Hepatocyte (in vitro differentiated cells): ENCODE data around the gene JMJD1C. TPM values are rescaled to one million over a fixed set of nuclear protein-coding genes. Genes with fewer than 3 reads are reported as not detected.
"Not testable (repeated sequence)": the region's sequence is repeated elsewhere in the genome, so short reads cannot be mapped to it uniquely, and the experiment has no call there.

ENCODE experiments used
- DNase-seq: peaks from one replicate; pipeline ENCODE4 v3.0.0-alpha.2; 2016; ENCODE audit warnings: low spot score
- H2AFZ ChIP-seq: fragments of 200-600 bp; sonication (generic); 2 replicates; pipeline ENCODE4 v1.6.0; 2016; ENCODE audit warnings: antibody characterized with exemption, mild to moderate bottlenecking
- H3K27ac ChIP-seq: fragments of 200-600 bp; sonication (generic); 2 replicates; pipeline ENCODE4 v1.5.1; 2016; ENCODE audit warnings: mild to moderate bottlenecking
- H3K27me3 ChIP-seq: fragments of 200-600 bp; sonication (generic); 2 replicates; pipeline ENCODE4 v1.6.1; 2016
- H3K36me3 ChIP-seq: fragments of 200-600 bp; sonication (generic); replicated peaks from 2 replicates; pipeline ENCODE4 v1.5.1; 2016; ENCODE audit warnings: low read depth; ENCODE audit not compliant: insufficient read depth
- H3K4me1 ChIP-seq: fragments of 200-600 bp; sonication (generic); 2 replicates; pipeline ENCODE4 v1.5.1; 2016; ENCODE audit warnings: mild to moderate bottlenecking, moderate library complexity; ENCODE audit not compliant: insufficient read depth
- H3K4me2 ChIP-seq: fragments of 200-600 bp; sonication (generic); 2 replicates; pipeline ENCODE4 v1.6.0; 2016
- H3K4me3 ChIP-seq: fragments of 200-600 bp; sonication (generic); 2 replicates; pipeline ENCODE4 v1.5.1; 2016; ENCODE audit warnings: mild to moderate bottlenecking
- H3K79me2 ChIP-seq: fragments of 200-600 bp; sonication (generic); 2 replicates; pipeline ENCODE4 v1.6.0; 2017; ENCODE audit warnings: mild to moderate bottlenecking
- H3K9me2 ChIP-seq: fragments of 200-600 bp; sonication (generic); replicated peaks from 2 replicates; pipeline ENCODE4 v1.6.0; 2017; ENCODE audit warnings: mild to moderate bottlenecking; ENCODE audit not compliant: insufficient read depth
- H3K9me3 ChIP-seq: fragments of 200-600 bp; sonication (generic); 2 replicates; pipeline ENCODE4 v1.5.1; 2016; ENCODE audit warnings: low read depth, mild to moderate bottlenecking
- H4K20me1 ChIP-seq: fragments of 200-600 bp; sonication (generic); 2 replicates; pipeline ENCODE4 v1.6.0; 2016; ENCODE audit warnings: mild to moderate bottlenecking; ENCODE audit not compliant: insufficient read depth, poor library complexity, severe bottlenecking
- CTCF ChIP-seq: fragments of 200-600 bp; sonication (generic); IDR thresholded peaks from 2 replicates; pipeline ENCODE4 v1.5.1; 2016; ENCODE audit warnings: antibody characterized with exemption, mild to moderate bottlenecking; ENCODE audit not compliant: poor library complexity
- EZH2 ChIP-seq: fragments of 200-600 bp; sonication (generic); IDR thresholded peaks from 2 replicates; pipeline ENCODE4 v1.6.1; 2016; ENCODE audit warnings: antibody characterized with exemption, mild to moderate bottlenecking, borderline replicate concordance
- EZH2phosphoT487 ChIP-seq: fragments of 200-600 bp; sonication (generic); IDR thresholded peaks from one replicate; pipeline ENCODE4 v1.6.1; 2018; ENCODE audit warnings: antibody characterized with exemption, mild to moderate bottlenecking, low read depth, moderate library complexity; ENCODE audit not compliant: unreplicated experiment, severe bottlenecking
- WGBS: methylation state at CpG from one replicate; pipeline ENCODE4 v1.1.6; 2016; ENCODE audit warnings: low lambda C conversion rate; ENCODE audit errors: missing lambda C conversion rate; 5-methylcytosine and 5-hydroxymethylcytosine counted together
- polyA plus RNA-seq: library from polyadenylated mRNA; unstranded; fragments of >200 nt; fragmentation: Nextera tagmentation; extraction: Ambion mirVana; gene quantifications from 2 replicates; pipeline ENCODE4 v1.2.1, GENCODE V29; 2016
- total RNA-seq: library from RNA; depleted of rRNA; stranded (reverse); fragments of >200 nt; gene quantifications from 2 replicates; pipeline ENCODE4 v1.2.3, GENCODE V29; 2014

Gene JMJD1C
- total and polyA plus RNA-seq, 2 experiments from 2014 or later: 43.2 to 177 TPM

- DNase-seq: peak; percentile 69
These were observed 229.5 kb downstream of the JMJD1C start for GRCh38 chr10:63236113-63236935.

GRCh38 chr10:63235136-63235535, 230.6 kb downstream of the JMJD1C start:
- not testable (repeated sequence) for H3K4me2 ChIP-seq
- H3K27ac ChIP-seq: peak overlapping the region; percentile 11
- 98% methylated on average over 10 of the region's 10 CpGs for WGBS

More at GRCh38 chr10:63236113-63236935, 229.5 kb downstream of the JMJD1C start:
- H3K9me2 ChIP-seq: no peaks in the 10 kb centered on the region
- no peak overlapping the region for H2AFZ ChIP-seq
- H3K27ac ChIP-seq: peak overlapping the region; percentile 76
- no peak overlapping the region for H3K4me3 ChIP-seq
- WGBS: 85% methylated on average over 2 of the region's 2 CpGs
- peaks cover 93% of the 10 kb centered on the region for H3K79me2 ChIP-seq
- TF ChIP-seq CTCF (no peak), EZH2phosphoT487 (no peak), EZH2 (no peak)
- H3K27me3 ChIP-seq: no peaks in the 10 kb centered on the region
- peaks cover 84% of the 10 kb centered on the region for H4K20me1 ChIP-seq
- peaks cover 8% of the 10 kb centered on the region for H3K4me1 ChIP-seq
- H3K4me2 ChIP-seq: peak overlapping the region; percentile 42
- H3K36me3 ChIP-seq: no peaks in the 10 kb centered on the region
- no peaks in the 10 kb centered on the region for H3K9me3 ChIP-seq

GRCh38 chr10:63229161-63229560, 236.6 kb downstream of the JMJD1C start:
- Histone ChIP-seq H3K9me3 (no peaks in the 10 kb centered on the region), H3K27ac (no peak overlapping the region), H3K4me1 (no peaks in the 10 kb centered on the region), H3K9me2 (no peaks in the 10 kb centered on the region), H3K36me3 (no peaks in the 10 kb centered on the region), H3K79me2 (peaks cover 100% of the 10 kb centered on the region), H2AFZ (no peak overlapping the region), H3K27me3 (no peaks in the 10 kb centered on the region), H4K20me1 (peaks cover 87% of the 10 kb centered on the region), H3K4me2 (no peak overlapping the region), H3K4me3 (no peak overlapping the region)
- 71% methylated on average over 4 of the region's 4 CpGs for WGBS
- TF ChIP-seq CTCF (no peak), EZH2phosphoT487 (no peak), EZH2 (no peak)
- DNase-seq: no peak

More at GRCh38 chr10:63235136-63235535, 230.6 kb downstream of the JMJD1C start:
- not testable (repeated sequence) for H3K4me3 ChIP-seq, H3K9me3 ChIP-seq, DNase-seq, H3K27me3 ChIP-seq, H3K36me3 ChIP-seq, H3K9me2 ChIP-seq, H3K4me1 ChIP-seq, H2AFZ ChIP-seq
- H3K79me2 ChIP-seq: peaks cover 93% of the 10 kb centered on the region
- peaks cover 81% of the 10 kb centered on the region for H4K20me1 ChIP-seq

GRCh38 chr10:63228237-63228636, 237.5 kb downstream of the JMJD1C start:
- Histone ChIP-seq H3K4me3 (no peak overlapping the region), H3K4me2 (no peak overlapping the region), H3K27me3 (no peaks in the 10 kb centered on the region), H3K9me3 (no peaks in the 10 kb centered on the region), H3K36me3 (no peaks in the 10 kb centered on the region), H2AFZ (no peak overlapping the region), H3K27ac (no peak overlapping the region), H4K20me1 (peaks cover 84% of the 10 kb centered on the region), H3K9me2 (no peaks in the 10 kb centered on the region), H3K4me1 (no peaks in the 10 kb centered on the region), H3K79me2 (peaks cover 100% of the 10 kb centered on the region)
- DNase-seq: no peak
- no peak for TF ChIP-seq EZH2
